Adrenal gland (tissue), 12 donors: Measurements from ENCODE around the gene TCTN1. TPM values are rescaled to one million over a fixed set of nuclear protein-coding genes. Genes with fewer than 3 reads are reported as not detected.
"Not testable (repeated sequence)": the region's sequence is repeated elsewhere in the genome, so short reads cannot be mapped to it uniquely, and the experiment has no call there.

ENCODE experiments used
- DNase-seq, 7 donors: peaks; one replicate each; pipeline ENCODE4 v3.0.0-alpha.2; 2019 to 2020
- H3K27ac ChIP-seq, 5 donors: fragments of 200-600 bp; sonication (generic) in 4 of 5; 1 replicate in 3 of 5; 2 replicates in 2 of 5; pipeline versions ENCODE4 v1.5.1 to v1.8.0; 2016 to 2020; ENCODE audit warnings: mild to moderate bottlenecking in 1 of 5
- H3K27me3 ChIP-seq: fragments of 200-600 bp; 2 replicates; pipeline ENCODE4 v1.8.0; 2021
- H3K36me3 ChIP-seq, 2 donors: fragments of 200-600 bp; replicated peaks in 1 of 2; 1 replicate in 1 of 2; 2 replicates in 1 of 2; pipeline versions ENCODE4 v1.5.1 to v1.8.0; 2018 to 2022
- H3K4me1 ChIP-seq, 2 donors: fragments of 200-600 bp; replicated peaks in 1 of 2; 1 replicate in 1 of 2; 2 replicates in 1 of 2; pipeline versions ENCODE4 v1.5.1 to v1.8.0; 2018 to 2021
- H3K4me3 ChIP-seq, 4 donors: fragments of 200-600 bp; sonication (generic) in 3 of 4; one replicate each; pipeline ENCODE4 v1.5.1; 2016 to 2018
- H3K9me3 ChIP-seq, 3 donors: fragments of 200-600 bp; sonication (generic) in 1 of 3; replicated peaks in 1 of 3; 1 replicate in 2 of 3; 2 replicates in 1 of 3; pipeline versions ENCODE4 v1.5.1 to v1.8.0; 2016 to 2021
- CTCF ChIP-seq, 6 experiments: fragments of 450-650 bp in 4 of 6; fragments of 200-600 bp in 2 of 6; sonication (generic) in 1 of 6; IDR thresholded peaks; 1 replicate in 5 of 6; 2 replicates in 1 of 6; pipeline versions ENCODE4 v1.5.1 to v1.8.0; 2016 to 2021; ENCODE audit warnings: antibody characterized with exemption in 6 of 6, mild to moderate bottlenecking in 2 of 6, moderate library complexity in 1 of 6
- POLR2A ChIP-seq, 2 donors: fragments of 450-650 bp; IDR thresholded peaks; one replicate each; pipeline ENCODE4 v1.6.1; 2017; ENCODE audit warnings: antibody characterized with exemption in 2 of 2, mild to moderate bottlenecking in 2 of 2, moderate library complexity in 1 of 2
- WGBS, 4 donors: extraction: QIAGEN DNeasy Blood & Tissue Kit in 2 of 4; methylation state at CpG; one replicate each; pipeline versions ENCODE4 v1.1.5 to v1.1.7; 2013 to 2017; 5-methylcytosine and 5-hydroxymethylcytosine counted together
- intact Hi-C, 2 donors: fragments of 100-400 bp; cut with DNase I; formaldehyde crosslinking; loops; one replicate each; pipeline versions ENCODE4 v1.14.1 to v1.15.0; 2022 to 2023
- polyA plus RNA-seq, 3 donors: library from polyadenylated mRNA; stranded (reverse); fragments of 200-250 nt in 2 of 3; fragments of 350-450 nt in 1 of 3; fragmentation: Illumina TruSeq in 1 of 3; extraction: RNeasy Lipid Tissue Mini Kit (QIAGEN cat#74804) in 1 of 3; gene quantifications; one replicate each; pipeline ENCODE4 v1.2.3, GENCODE V29; 2013 to 2014
- total RNA-seq, 9 donors: library from RNA; depleted of rRNA in 4 of 9; stranded (reverse); fragments of >200 nt in 4 of 9; fragments of 120-200 nt in 1 of 9; fragmentation: NEBNext Ultra II Directional in 1 of 9; extraction: Animal tissue kit (Norgen Biotek cat#: 25700) in 1 of 9; gene quantifications; one replicate each; pipeline versions ENCODE4 v1.1.0 to v1.2.4, GENCODE V29; 2013 to 2023
- donor health status: healthy with polysubstance abuse.
- donor health status: Bipolar disorder and iron deficiency.
- donor health status: DM: yes; HTN: yes; CAD: no.
- donor health status: DM: no; HTN: no; CAD: no.
- donor health status: DM: no; HTN: no; CAD: no.
- donor health status: DM: yes; HTN: yes; CAD: no.

The TCTN1 gene
- total and polyA plus RNA-seq, 12 donors = 37.3 to 174 (median 55.1) TPM

- H3K9me3 ChIP-seq = no peaks in the 10 kb centered on the region
- WGBS, 4 donors = 25 to 34% (median 30%) methylated on average over 3 of the region's 3 CpGs
- H3K36me3 ChIP-seq = no peaks in the 10 kb centered on the region
- H3K27ac ChIP-seq = peak overlapping the region; percentile 34 to 90 (median 75)
- intact Hi-C loops = no loop called here
- no peak for DNase-seq
- H3K4me3 ChIP-seq = no peak overlapping the region
- no peaks in the 10 kb centered on the region for H3K27me3 ChIP-seq
- peaks cover 22 to 23% of the 10 kb centered on the region in 2 donors for H3K4me1 ChIP-seq
- TF ChIP-seq POLR2A (IDR thresholded peaks at IDR 0.05) (peak in 1 of 2 donors; percentile 15), CTCF (IDR thresholded peaks at IDR 0.05) (no peak)
Measured at GRCh38 chr12:110590806-110591326, 23.1 kb upstream of the TCTN1 start.

- Histone ChIP-seq H3K36me3 (no peaks in the 10 kb centered on the region), H3K4me1 (peaks cover 21 to 22% of the 10 kb centered on the region in 2 donors), H3K27ac (peak overlapping the region; percentile 19 to 90 (median 75)), H3K4me3 (no peak overlapping the region), H3K9me3 (no peaks in the 10 kb centered on the region), H3K27me3 (no peaks in the 10 kb centered on the region)
- DNase-seq = no peak
- WGBS, 4 donors = 27 to 42% (median 39%) methylated on average over 7 of the region's 7 CpGs
- intact Hi-C loops = no loop called here
- TF ChIP-seq CTCF (IDR thresholded peaks at IDR 0.05) (no peak), POLR2A (IDR thresholded peaks at IDR 0.05) (no peak)
Measured at GRCh38 chr12:110591451-110592051, 22.4 kb upstream of the TCTN1 start.

- WGBS, 4 donors = 87 to 91% (median 89%) methylated on average over 5 of the region's 5 CpGs
- H3K4me3 ChIP-seq = no peak overlapping the region
- no peaks in the 10 kb centered on the region for H3K27me3 ChIP-seq
- TF ChIP-seq POLR2A (IDR thresholded peaks at IDR 0.05) (no peak), CTCF (IDR thresholded peaks at IDR 0.05) (no peak)
- intact Hi-C loops = no loop called here
- peak overlapping the region in 4 of 5 donors; percentile 19 to 90 (median 80) for H3K27ac ChIP-seq
- H3K36me3 ChIP-seq = no peaks in the 10 kb centered on the region
- no peak for DNase-seq
- no peaks in the 10 kb centered on the region for H3K9me3 ChIP-seq
- H3K4me1 ChIP-seq = peaks cover 21 to 22% of the 10 kb centered on the region in 2 donors
Measured at GRCh38 chr12:110592078-110592477, 21.9 kb upstream of the TCTN1 start.

GRCh38 chr12:110592919-110593318 lies 21.0 kb upstream of the TCTN1 start:
- intact Hi-C loops = not testable (repeated sequence)
- WGBS, 4 donors = 89 to 97% (median 93%) methylated on average over 4 of the region's 4 CpGs

GRCh38 chr12:110597885-110598284 lies 16.0 kb upstream of the TCTN1 start:
- no peak for DNase-seq
- H3K4me1 ChIP-seq = no peaks in the 10 kb centered on the region
- 73 to 87% (median 82%) methylated on average over 1 of the region's 1 CpG for WGBS, 4 donors
- TF ChIP-seq CTCF (IDR thresholded peaks at IDR 0.05) (no peak), POLR2A (IDR thresholded peaks at IDR 0.05) (no peak)
- H3K27ac ChIP-seq = no peak overlapping the region
- H3K4me3 ChIP-seq = no peak overlapping the region
- H3K27me3 ChIP-seq = no peaks in the 10 kb centered on the region
- no peaks in the 10 kb centered on the region for H3K36me3 ChIP-seq
- H3K9me3 ChIP-seq = no peaks in the 10 kb centered on the region
- intact Hi-C loops = loop anchor here (2.0 to 5.0 kb wide), 2 partner anchors 81 to 86 kb away; no protein-coding TSS in a partner anchor

More at GRCh38 chr12:110592919-110593318, 21.0 kb upstream of the TCTN1 start:
- not testable (repeated sequence) for H3K27ac ChIP-seq, H3K36me3 ChIP-seq, H3K9me3 ChIP-seq, H3K27me3 ChIP-seq, H3K4me3 ChIP-seq, DNase-seq
- peaks cover 21 to 22% of the 10 kb centered on the region in 2 donors for H3K4me1 ChIP-seq
